GM03348 (cell line): Measurements from ENCODE around the gene RELL1.

Experiments used
- DNase-seq: peaks from one replicate; pipeline ENCODE4 v3.0.0; 2012; ENCODE audit warnings: low spot score

The RELL1 gene

GRCh38 chr4:37599092-37599790 is 86.9 kb downstream of the RELL1 start:
- DNase-seq: no peak

GRCh38 chr4:37597034-37597433 is 89.1 kb downstream of the RELL1 start:
- no peak for DNase-seq

- no peak for DNase-seq
Observed at GRCh38 chr4:37595875-37596680, 90.1 kb downstream of the RELL1 start.

- no peak for DNase-seq
Observed at GRCh38 chr4:37594099-37594498, 92.1 kb downstream of the RELL1 start.

GRCh38 chr4:37591349-37591748 is 94.8 kb downstream of the RELL1 start:
- no peak for DNase-seq

GRCh38 chr4:37590016-37590415 is 96.2 kb downstream of the RELL1 start:
- DNase-seq: no peak

GRCh38 chr4:37588150-37588549 is 98.0 kb downstream of the RELL1 start:
- DNase-seq: no peak

GRCh38 chr4:37586194-37586593 is 100.0 kb downstream of the RELL1 start:
- DNase-seq: no peak

GRCh38 chr4:37584493-37585060 is 101.6 kb downstream of the RELL1 start:
- no peak for DNase-seq

- DNase-seq: no peak
Observed at GRCh38 chr4:37584071-37584470, 102.1 kb downstream of the RELL1 start.

GRCh38 chr4:37573566-37573965 is 112.6 kb downstream of the RELL1 start:
- no peak for DNase-seq

- DNase-seq: no peak
Observed at GRCh38 chr4:37568489-37568888, 117.7 kb downstream of the RELL1 start.

- DNase-seq: no peak
Observed at GRCh38 chr4:37567836-37568235, 118.3 kb downstream of the RELL1 start.

- DNase-seq: no peak
Observed at GRCh38 chr4:37562592-37562991, 123.6 kb downstream of the RELL1 start.

- no peak for DNase-seq
Observed at GRCh38 chr4:37561803-37562207, 124.4 kb downstream of the RELL1 start.

- no peak for DNase-seq
Observed at GRCh38 chr4:37561196-37561802, 124.9 kb downstream of the RELL1 start.
